Breast epithelium (tissue), 4 donors: ENCODE results near the gene SRMS. TPM values are rescaled to one million over a fixed set of nuclear protein-coding genes. Genes with fewer than 3 reads are reported as not detected.

Experiments used
- DNase-seq, 2 donors: peaks; one replicate each; pipeline ENCODE4 v3.0.0-alpha.2; 2019; ENCODE audit warnings: low spot score in 2 of 2
- H3K27ac ChIP-seq, 2 donors: fragments of 200-600 bp; sonication (generic) in 1 of 2; one replicate each; pipeline ENCODE4 v1.5.1; 2016 to 2019; ENCODE audit warnings: mild to moderate bottlenecking in 1 of 2
- H3K27me3 ChIP-seq, 2 donors: fragments of 200-600 bp; sonication (generic) in 1 of 2; one replicate each; pipeline versions ENCODE4 v1.5.1 to v1.6.0; 2017 to 2019; ENCODE audit warnings: control low read depth in 1 of 2, mild to moderate bottlenecking in 1 of 2
- H3K36me3 ChIP-seq: fragments of 200-600 bp; one replicate; pipeline ENCODE4 v1.5.1; 2019
- H3K4me1 ChIP-seq, 2 donors: fragments of 200-600 bp; sonication (generic); one replicate each; pipeline ENCODE4 v1.5.1; 2016 to 2019; ENCODE audit warnings: control low read depth in 1 of 2
- H3K4me3 ChIP-seq, 3 donors: fragments of 200-600 bp; sonication (generic); 1 replicate in 2 of 3; 2 replicates in 1 of 3; pipeline ENCODE4 v1.5.1; 2016 to 2019; ENCODE audit warnings: mild to moderate bottlenecking in 3 of 3, moderate library complexity in 2 of 3
- H3K9me3 ChIP-seq, 2 donors: fragments of 200-600 bp; sonication (generic) in 1 of 2; one replicate each; pipeline ENCODE4 v1.5.1; 2016 to 2019; ENCODE audit warnings: control low read depth in 1 of 2
- CTCF ChIP-seq, 3 donors: fragments of 450-650 bp; IDR thresholded peaks; one replicate each; pipeline ENCODE4 v1.5.1; 2016 to 2017; ENCODE audit warnings: antibody characterized with exemption in 3 of 3, mild to moderate bottlenecking in 3 of 3, moderate library complexity in 3 of 3
- POLR2A ChIP-seq: fragments of 450-650 bp; IDR thresholded peaks from one replicate; pipeline ENCODE4 v1.6.1; 2016; ENCODE audit warnings: antibody characterized with exemption, mild to moderate bottlenecking, moderate library complexity
- POLR2AphosphoS5 ChIP-seq, 3 donors: sonication (generic); formaldehyde crosslinking; IDR thresholded peaks; one replicate each; pipeline ENCODE4 v1.6.1; 2017; ENCODE audit warnings: antibody characterized with exemption in 3 of 3
- intact Hi-C: fragments of 100-400 bp; cut with DNase I; formaldehyde crosslinking; loops from one replicate; pipeline ENCODE4 v1.15.1; 2023; ENCODE audit warnings: low total_unique reads
- total RNA-seq, 3 donors: library from RNA; depleted of rRNA; stranded (reverse); fragments of >200 nt; gene quantifications; one replicate each; pipeline ENCODE4 v1.1.0, GENCODE V29; 2016

The SRMS gene
- total RNA-seq, 3 donors from 2014 or later = 0.59 to 0.66 TPM; not detected in 1

GRCh38 chr20:63543131-63543530 is 4.4 kb downstream of the SRMS start:
- Histone ChIP-seq H3K27ac (no peak overlapping the region), H3K27me3 (peaks cover 0 to 17% of the 10 kb centered on the region in 2 donors), H3K9me3 (no peaks in the 10 kb centered on the region), H3K36me3 (no peaks in the 10 kb centered on the region), H3K4me3 (no peak overlapping the region), H3K4me1 (peaks cover 0 to 7% of the 10 kb centered on the region in 2 donors)
- TF ChIP-seq POLR2A = no peak
- no peak for TF ChIP-seq CTCF (IDR thresholded peaks at IDR 0.05)
- no peak for TF ChIP-seq POLR2AphosphoS5 (IDR thresholded peaks at IDR 0.05)
- intact Hi-C loops = no loop called here
- no peak for DNase-seq

GRCh38 chr20:63542696-63543095 is 4.9 kb downstream of the SRMS start:
- intact Hi-C loops = no loop called here
- no peak for TF ChIP-seq CTCF (IDR thresholded peaks at IDR 0.05)
- TF ChIP-seq POLR2AphosphoS5 (IDR thresholded peaks at IDR 0.05) = no peak
- TF ChIP-seq POLR2A = no peak

GRCh38 chr20:63542031-63542559 is 5.5 kb downstream of the SRMS start:
- TF ChIP-seq POLR2A (no peak), POLR2AphosphoS5 (IDR thresholded peaks at IDR 0.05) (peak in 1 of 3 donors; percentile 38), CTCF (IDR thresholded peaks at IDR 0.05) (no peak)
- H3K9me3 ChIP-seq = no peaks in the 10 kb centered on the region
- peak; percentile 71 to 75 for DNase-seq
- intact Hi-C loops = no loop called here
- H3K4me1 ChIP-seq = peaks cover 5 to 7% of the 10 kb centered on the region in 2 donors
- peaks cover 0 to 7% of the 10 kb centered on the region in 2 donors for H3K27me3 ChIP-seq
- H3K36me3 ChIP-seq = no peaks in the 10 kb centered on the region
- H3K4me3 ChIP-seq = peak overlapping the region in 2 of 3 donors; percentile 35 to 57
- peak overlapping the region; percentile 61 to 68 for H3K27ac ChIP-seq

More at GRCh38 chr20:63542696-63543095, 4.9 kb downstream of the SRMS start:
- DNase-seq = no peak
- Histone ChIP-seq H3K27me3 (peaks cover 0 to 13% of the 10 kb centered on the region in 2 donors), H3K27ac (peak overlapping the region; percentile 61 to 68), H3K36me3 (no peaks in the 10 kb centered on the region), H3K4me1 (peaks cover 2 to 7% of the 10 kb centered on the region in 2 donors), H3K4me3 (peak overlapping the region in 2 of 3 donors; percentile 35 to 57), H3K9me3 (no peaks in the 10 kb centered on the region)

GRCh38 chr20:63541371-63541770 is 6.2 kb downstream of the SRMS start:
- Histone ChIP-seq H3K27me3 (peaks cover 0 to 6% of the 10 kb centered on the region in 2 donors), H3K4me1 (peaks cover 7 to 10% of the 10 kb centered on the region in 2 donors), H3K36me3 (no peaks in the 10 kb centered on the region), H3K9me3 (no peaks in the 10 kb centered on the region), H3K27ac (peak overlapping the region; percentile 61 to 68), H3K4me3 (peak overlapping the region in 2 of 3 donors; percentile 35 to 57)
- TF ChIP-seq POLR2A (no peak), POLR2AphosphoS5 (IDR thresholded peaks at IDR 0.05) (no peak), CTCF (IDR thresholded peaks at IDR 0.05) (no peak)
- intact Hi-C loops = no loop called here
- DNase-seq = no peak

- intact Hi-C loops = no loop called here
- no peak for DNase-seq
- Histone ChIP-seq H3K27me3 (no peaks in the 10 kb centered on the region), H3K9me3 (no peaks in the 10 kb centered on the region), H3K27ac (no peak overlapping the region), H3K4me1 (peaks cover 7 to 10% of the 10 kb centered on the region in 2 donors), H3K36me3 (no peaks in the 10 kb centered on the region), H3K4me3 (no peak overlapping the region)
- TF ChIP-seq CTCF (IDR thresholded peaks at IDR 0.05) (no peak), POLR2AphosphoS5 (IDR thresholded peaks at IDR 0.05) (no peak), POLR2A (no peak)
These were observed 6.9 kb downstream of the SRMS start for GRCh38 chr20:63540417-63541186.
